Hematopoietic multipotent progenitor cell treated with erythropoietin and hydrocortisone succinate and interleukin-3 and kit ligand, for 15 days (in vitro differentiated cells): ENCODE results near the gene OSBP2.

Source experiments
- DNase-seq: peaks from one replicate; pipeline ENCODE4 v3.0.0-alpha.2; 2015; ENCODE audit warnings: low spot score

The OSBP2 gene

GRCh38 chr22:30810105-30810504 lies 115.4 kb downstream of the OSBP2 start:
- no peak for DNase-seq

GRCh38 chr22:30813936-30814335 lies 119.3 kb downstream of the OSBP2 start:
- no peak for DNase-seq

GRCh38 chr22:30816413-30816812 lies 121.7 kb downstream of the OSBP2 start:
- peak; percentile 58 for DNase-seq

GRCh38 chr22:30821381-30821780 lies 126.7 kb downstream of the OSBP2 start:
- DNase-seq = no peak

GRCh38 chr22:30821863-30822215 lies 127.2 kb downstream of the OSBP2 start:
- DNase-seq = no peak

GRCh38 chr22:30822216-30823014 lies 127.7 kb downstream of the OSBP2 start:
- DNase-seq = no peak

GRCh38 chr22:30823015-30823370 lies 128.3 kb downstream of the OSBP2 start:
- no peak for DNase-seq

- DNase-seq = no peak
Observed at GRCh38 chr22:30824096-30824495, 129.4 kb downstream of the OSBP2 start.

GRCh38 chr22:30824711-30825110 lies 130.0 kb downstream of the OSBP2 start:
- no peak for DNase-seq

- DNase-seq = no peak
Observed at GRCh38 chr22:30825711-30826505, 131.2 kb downstream of the OSBP2 start.

- no peak for DNase-seq
Observed at GRCh38 chr22:30826670-30827355, 132.1 kb downstream of the OSBP2 start.

- DNase-seq = no peak
Observed at GRCh38 chr22:30827646-30828045, 133.0 kb downstream of the OSBP2 start.

GRCh38 chr22:30828187-30829155 lies 133.8 kb downstream of the OSBP2 start:
- no peak for DNase-seq

GRCh38 chr22:30829901-30830550 lies 135.4 kb downstream of the OSBP2 start:
- no peak for DNase-seq

GRCh38 chr22:30830907-30831306 lies 136.2 kb downstream of the OSBP2 start:
- DNase-seq = no peak

- no peak for DNase-seq
Observed at GRCh38 chr22:30832407-30832987, 137.8 kb downstream of the OSBP2 start.

- no peak for DNase-seq
Observed at GRCh38 chr22:30833322-30833721, 138.6 kb downstream of the OSBP2 start.

- no peak for DNase-seq
Observed at GRCh38 chr22:30837531-30837930, 142.9 kb downstream of the OSBP2 start.

- no peak for DNase-seq
Observed at GRCh38 chr22:30838111-30838510, 143.4 kb downstream of the OSBP2 start.

- DNase-seq = no peak
Observed at GRCh38 chr22:30841273-30841672, 146.6 kb downstream of the OSBP2 start.

- DNase-seq = no peak
Observed at GRCh38 chr22:30843245-30843644, 148.6 kb downstream of the OSBP2 start.
